Parathyroid adenoma (tissue), 2 donors: ENCODE results near the gene FGF16.

Experiments
- H2AFZ ChIP-seq: fragments of 300-600 bp; sonication (generic); one replicate; pipeline ENCODE4 v1.7.0; 2017; ENCODE audit warnings: antibody characterized with exemption, mild to moderate bottlenecking
- H3K27ac ChIP-seq: fragments of 300-600 bp; sonication (generic); one replicate; pipeline ENCODE4 v1.7.0; 2017
- H3K27me3 ChIP-seq: fragments of 300-600 bp; sonication (generic); one replicate; pipeline ENCODE4 v1.7.0; 2017; ENCODE audit warnings: low read length; ENCODE audit not compliant: control insufficient read depth, insufficient read depth
- H3K36me3 ChIP-seq: fragments of 300-600 bp; sonication (generic); one replicate; pipeline ENCODE4 v1.7.0; 2017; ENCODE audit warnings: low read length; ENCODE audit not compliant: control insufficient read depth, insufficient read depth
- H3K4me1 ChIP-seq: fragments of 300-600 bp; sonication (generic); one replicate; pipeline ENCODE4 v1.7.0; 2017; ENCODE audit warnings: control low read depth
- H3K4me2 ChIP-seq: fragments of 300-600 bp; sonication (generic); one replicate; pipeline ENCODE4 v1.7.0; 2017; ENCODE audit warnings: low read length
- H3K4me3 ChIP-seq: fragments of 300-600 bp; sonication (generic); one replicate; pipeline ENCODE4 v1.7.0; 2017; ENCODE audit warnings: low read depth, low read length
- H3K79me2 ChIP-seq: fragments of 300-600 bp; sonication (generic); one replicate; pipeline ENCODE4 v1.7.0; 2017; ENCODE audit warnings: control low read depth
- H3K9ac ChIP-seq: fragments of 300-600 bp; sonication (generic); one replicate; pipeline ENCODE4 v1.7.0; 2017; ENCODE audit warnings: mild to moderate bottlenecking
- H3K9me3 ChIP-seq: fragments of 300-600 bp; sonication (generic); one replicate; pipeline ENCODE4 v1.7.0; 2017; ENCODE audit warnings: low read length; ENCODE audit not compliant: control insufficient read depth
- CTCF ChIP-seq: fragments of 300-600 bp; sonication (generic); IDR thresholded peaks from one replicate; pipeline ENCODE4 v1.7.0; 2017; ENCODE audit warnings: antibody characterized with exemption, mild to moderate bottlenecking
- donor health status: primary hyperparathyroidism.

Gene FGF16

GRCh38 chrX:77415161-77415560 is 32.0 kb upstream of the FGF16 start:
- Histone ChIP-seq H3K27ac (no peak overlapping the region), H3K27me3 (no peaks in the 10 kb centered on the region), H3K9me3 (no peaks in the 10 kb centered on the region), H2AFZ (no peak overlapping the region), H3K4me2 (no peak overlapping the region), H3K4me1 (no peaks in the 10 kb centered on the region), H3K36me3 (no peaks in the 10 kb centered on the region), H3K9ac (no peak overlapping the region), H3K4me3 (no peak overlapping the region), H3K79me2 (no peaks in the 10 kb centered on the region)
- TF ChIP-seq CTCF, result no peak

- no peak overlapping the region for H2AFZ ChIP-seq
- no peak overlapping the region for H3K27ac ChIP-seq
- H3K4me3 ChIP-seq, result no peak overlapping the region
- no peaks in the 10 kb centered on the region for H3K27me3 ChIP-seq
- H3K9me3 ChIP-seq, result no peaks in the 10 kb centered on the region
- H3K4me2 ChIP-seq, result no peak overlapping the region
- no peaks in the 10 kb centered on the region for H3K79me2 ChIP-seq
- no peak overlapping the region for H3K9ac ChIP-seq
- no peaks in the 10 kb centered on the region for H3K36me3 ChIP-seq
- no peak for TF ChIP-seq CTCF
- H3K4me1 ChIP-seq, result no peaks in the 10 kb centered on the region
These were observed 31.3 kb upstream of the FGF16 start for GRCh38 chrX:77415882-77416281.

- H2AFZ ChIP-seq, result no peak overlapping the region
- H3K27me3 ChIP-seq, result no peaks in the 10 kb centered on the region
- TF ChIP-seq CTCF, result no peak
- H3K4me3 ChIP-seq, result no peak overlapping the region
- no peak overlapping the region for H3K9ac ChIP-seq
- H3K4me2 ChIP-seq, result no peak overlapping the region
- H3K79me2 ChIP-seq, result no peaks in the 10 kb centered on the region
- H3K36me3 ChIP-seq, result no peaks in the 10 kb centered on the region
- H3K9me3 ChIP-seq, result no peaks in the 10 kb centered on the region
- H3K27ac ChIP-seq, result no peak overlapping the region
- no peaks in the 10 kb centered on the region for H3K4me1 ChIP-seq
These were observed 24.1 kb upstream of the FGF16 start for GRCh38 chrX:77422891-77423648.

- no peak for TF ChIP-seq CTCF
- Histone ChIP-seq H3K36me3 (no peaks in the 10 kb centered on the region), H2AFZ (no peak overlapping the region), H3K27me3 (no peaks in the 10 kb centered on the region), H3K4me1 (no peaks in the 10 kb centered on the region), H3K27ac (no peak overlapping the region), H3K9ac (no peak overlapping the region), H3K4me3 (no peak overlapping the region), H3K4me2 (no peak overlapping the region), H3K9me3 (no peaks in the 10 kb centered on the region), H3K79me2 (no peaks in the 10 kb centered on the region)
These were observed 20.4 kb upstream of the FGF16 start for GRCh38 chrX:77426811-77427210.

- no peaks in the 10 kb centered on the region for H3K27me3 ChIP-seq
- no peak for TF ChIP-seq CTCF
- H3K9me3 ChIP-seq, result no peaks in the 10 kb centered on the region
- H3K79me2 ChIP-seq, result no peaks in the 10 kb centered on the region
- H3K4me3 ChIP-seq, result no peak overlapping the region
- H3K36me3 ChIP-seq, result no peaks in the 10 kb centered on the region
- no peaks in the 10 kb centered on the region for H3K4me1 ChIP-seq
- no peak overlapping the region for H2AFZ ChIP-seq
- H3K27ac ChIP-seq, result no peak overlapping the region
- no peak overlapping the region for H3K9ac ChIP-seq
- no peak overlapping the region for H3K4me2 ChIP-seq
These were observed 19.6 kb upstream of the FGF16 start for GRCh38 chrX:77427611-77428010.
